K562 (cell line): ENCODE measurements around the gene BTBD18. TPM values are rescaled to one million over a fixed set of nuclear protein-coding genes. Genes with fewer than 3 reads are reported as not detected.

Experiments used
- BRCA1 ChIP-seq, 2 experiments: fragments of 450-650 bp in 1 of 2; sonication (generic) in 1 of 2; formaldehyde crosslinking in 1 of 2; IDR thresholded peaks; 2 replicates each; pipeline versions ENCODE4 v1.5.0 to v1.6.1; 2017 to 2020; ENCODE audit warnings: mild to moderate bottlenecking in 1 of 2, missing genetic modification reagents in 1 of 2
- CBX3 ChIP-seq, 2 experiments: IDR thresholded peaks; 1 replicate in 1 of 2; 2 replicates in 1 of 2; pipeline ENCODE4 v1.6.1; 2012; ENCODE audit warnings: inconsistent platforms in 2 of 2, low read length in 2 of 2, borderline replicate concordance in 1 of 2, control low read depth in 1 of 2
- DDX20 ChIP-seq: fragments of 450-650 bp; IDR thresholded peaks from 2 replicates; pipeline ENCODE4 v1.6.1; 2016; ENCODE audit warnings: missing genetic modification characterization, low read depth, mild to moderate bottlenecking, missing compliant biosample characterization, moderate library complexity
- FOXJ2 ChIP-seq: fragments of 200-800 bp; sonication (Bioruptor generic); IDR thresholded peaks from 2 replicates; pipeline ENCODE4 v1.6.1; 2016; ENCODE audit warnings: missing genetic modification characterization, missing compliant biosample characterization
- HDAC8 ChIP-seq: fragments of 450-650 bp; IDR thresholded peaks from 2 replicates; pipeline ENCODE4 v1.6.1; 2016; ENCODE audit warnings: mild to moderate bottlenecking, missing genetic modification characterization, moderate library complexity, missing compliant biosample characterization
- HOXB6 ChIP-seq: fragments of 250-450 bp; sonication (Bioruptor Pico); IDR thresholded peaks from 2 replicates; pipeline ENCODE4 v1.5.1; 2022; ENCODE audit warnings: mild to moderate bottlenecking, borderline replicate concordance
- KAT8 ChIP-seq: fragments of 450-650 bp; IDR thresholded peaks from 2 replicates; pipeline ENCODE4 v1.6.1; 2016; ENCODE audit warnings: low read depth, mild to moderate bottlenecking
- PHTF2 ChIP-seq: fragments of 250-450 bp; sonication (Bioruptor Pico); IDR thresholded peaks from 2 replicates; pipeline ENCODE4 v1.5.0; 2021; ENCODE audit warnings: mild to moderate bottlenecking
- SAFB ChIP-seq: fragments of 200-400 bp; formaldehyde crosslinking; IDR thresholded peaks from 2 replicates; pipeline ENCODE4 v1.6.1; 2017; ENCODE audit warnings: low read depth, low read length, borderline replicate concordance
- TAF15 ChIP-seq: fragments of 200-400 bp; formaldehyde crosslinking; IDR thresholded peaks from 2 replicates; pipeline ENCODE4 v1.6.1; 2017; ENCODE audit warnings: mild to moderate bottlenecking, low read depth, low read length, moderate library complexity
- TEAD2 ChIP-seq: fragments of 450-650 bp; IDR thresholded peaks from 2 replicates; pipeline ENCODE4 v1.6.1; 2016; ENCODE audit warnings: missing genetic modification characterization, control low read depth, missing compliant biosample characterization
- ZNF146 ChIP-seq: IDR thresholded peaks from one replicate; pipeline ENCODE4 v1.6.1; 2018; ENCODE audit warnings: missing compliant biosample characterization; ENCODE audit not compliant: unreplicated experiment
- ZNF79 ChIP-seq: fragments of 250-450 bp; sonication (Bioruptor Pico); IDR thresholded peaks from 2 replicates; pipeline ENCODE4 v1.4.0; 2020; ENCODE audit warnings: low read depth, mild to moderate bottlenecking, moderate library complexity
- ZSCAN29 ChIP-seq: fragments of 450-650 bp; IDR thresholded peaks from 2 replicates; pipeline ENCODE4 v1.6.1; 2017
- polyA plus RNA-seq, 8 experiments: library from polyadenylated mRNA; depleted of rRNA in 4 of 8; stranded (reverse) in 5 of 8; unstranded in 3 of 8; fragments of >200 nt; fragmentation: Nextera tagmentation in 2 of 8; fragmentation: Illumina TruSeq in 1 of 8; extraction: Ambion mirVana in 2 of 8; extraction: Trizol in 1 of 8; gene quantifications; 2 replicates each; pipeline versions ENCODE4 v1.2.1 to v1.2.3, GENCODE V29; 2011 to 2014; ENCODE audit warnings: inconsistent platforms in 1 of 8, missing spikeins in 1 of 8
- total RNA-seq, 7 experiments: library from RNA; depleted of rRNA in 6 of 7; stranded (reverse); fragments of >200 nt in 6 of 7; fragmentation: Illumina TruSeq in 2 of 7; extraction: Trizol in 2 of 7; gene quantifications; 2 replicates each; pipeline versions ENCODE4 v1.2.1 to v1.2.3, GENCODE V29; 2011 to 2021; ENCODE audit warnings: low replicate concordance in 1 of 7
- TF ChIP-seq, protein P1 (sequence below): fragments of 450-650 bp; IDR thresholded peaks from 2 replicates; pipeline ENCODE4 v1.6.1; 2016; ENCODE audit warnings: mild to moderate bottlenecking, moderate library complexity
- TF ChIP-seq, protein P2 (sequence below): sonication (generic); formaldehyde crosslinking; IDR thresholded peaks from 2 replicates; pipeline ENCODE4 v1.9.0; 2022; ENCODE audit warnings: mild to moderate bottlenecking, missing genetic modification reagents

BTBD18 gene
- total and polyA plus RNA-seq, 9 of the 15 experiments (the other 6 are each of a cell fraction or from before 2014, with no cell fraction given): 0.06 TPM; not detected in 8

DNA sequence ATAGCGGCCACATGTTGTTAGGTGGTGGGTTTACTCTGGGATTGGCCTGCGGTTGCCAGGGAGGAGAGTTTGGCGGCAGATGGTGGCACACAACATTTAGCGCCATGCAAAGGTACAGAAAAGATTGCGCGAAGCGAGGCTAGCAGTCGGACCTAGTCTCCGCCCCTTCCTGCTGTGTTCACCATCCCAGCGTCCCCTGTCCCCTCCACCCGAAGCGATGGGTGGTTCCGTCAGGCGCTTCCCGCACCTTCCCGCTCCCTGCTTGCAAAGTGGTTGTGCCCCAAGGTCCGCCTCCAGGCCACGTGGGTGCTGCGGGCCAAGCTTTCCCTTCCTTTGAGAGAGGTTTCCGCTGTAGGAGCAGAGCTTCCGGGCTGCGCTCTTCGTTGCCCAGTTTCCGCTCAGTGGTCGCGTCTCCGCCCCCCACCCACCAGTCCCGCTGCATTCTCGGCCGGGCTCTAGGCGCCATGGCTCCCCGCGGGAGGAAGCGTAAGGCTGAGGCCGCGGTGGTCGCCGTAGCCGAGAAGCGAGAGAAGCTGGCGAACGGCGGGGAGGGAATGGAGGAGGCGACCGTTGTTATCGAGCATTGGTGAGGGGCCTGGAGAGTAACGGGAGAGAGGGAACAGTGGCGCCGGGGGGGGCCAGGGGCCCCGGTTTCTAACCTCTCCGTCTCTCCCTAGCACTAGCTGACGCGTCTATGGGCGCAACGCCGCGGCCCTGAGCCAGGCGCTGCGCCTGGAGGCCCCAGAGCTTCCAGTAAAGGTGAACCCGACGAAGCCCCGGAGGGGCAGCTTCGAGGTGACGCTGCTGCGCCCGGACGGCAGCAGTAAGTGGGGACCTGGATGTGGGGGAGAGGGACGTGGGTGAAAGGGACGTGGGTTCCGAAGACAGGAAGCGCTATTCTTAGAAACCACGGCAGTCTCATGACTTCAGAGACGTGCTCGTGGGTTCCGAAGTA is 10.2 kb downstream of the BTBD18 start, which contains the start of gene SELENOH (continued):
- TF ChIP-seq CBX3 (IDR thresholded peaks at IDR 0.05; ENCODE audit: borderline replicate concordance in 1 of 2, low read length in 2 of 2): peak in 1 of 2 experiments; percentile 99; a peak in 2 of 3 replicates
- TF ChIP-seq SAFB: no peak
- peak; percentile 38; the same call in 1 of the 2 replicates for TF ChIP-seq HDAC8
- TF ChIP-seq ZSCAN29: no peak
- no peak for TF ChIP-seq TEAD2 (tag)
- TF ChIP-seq, protein P1, sequence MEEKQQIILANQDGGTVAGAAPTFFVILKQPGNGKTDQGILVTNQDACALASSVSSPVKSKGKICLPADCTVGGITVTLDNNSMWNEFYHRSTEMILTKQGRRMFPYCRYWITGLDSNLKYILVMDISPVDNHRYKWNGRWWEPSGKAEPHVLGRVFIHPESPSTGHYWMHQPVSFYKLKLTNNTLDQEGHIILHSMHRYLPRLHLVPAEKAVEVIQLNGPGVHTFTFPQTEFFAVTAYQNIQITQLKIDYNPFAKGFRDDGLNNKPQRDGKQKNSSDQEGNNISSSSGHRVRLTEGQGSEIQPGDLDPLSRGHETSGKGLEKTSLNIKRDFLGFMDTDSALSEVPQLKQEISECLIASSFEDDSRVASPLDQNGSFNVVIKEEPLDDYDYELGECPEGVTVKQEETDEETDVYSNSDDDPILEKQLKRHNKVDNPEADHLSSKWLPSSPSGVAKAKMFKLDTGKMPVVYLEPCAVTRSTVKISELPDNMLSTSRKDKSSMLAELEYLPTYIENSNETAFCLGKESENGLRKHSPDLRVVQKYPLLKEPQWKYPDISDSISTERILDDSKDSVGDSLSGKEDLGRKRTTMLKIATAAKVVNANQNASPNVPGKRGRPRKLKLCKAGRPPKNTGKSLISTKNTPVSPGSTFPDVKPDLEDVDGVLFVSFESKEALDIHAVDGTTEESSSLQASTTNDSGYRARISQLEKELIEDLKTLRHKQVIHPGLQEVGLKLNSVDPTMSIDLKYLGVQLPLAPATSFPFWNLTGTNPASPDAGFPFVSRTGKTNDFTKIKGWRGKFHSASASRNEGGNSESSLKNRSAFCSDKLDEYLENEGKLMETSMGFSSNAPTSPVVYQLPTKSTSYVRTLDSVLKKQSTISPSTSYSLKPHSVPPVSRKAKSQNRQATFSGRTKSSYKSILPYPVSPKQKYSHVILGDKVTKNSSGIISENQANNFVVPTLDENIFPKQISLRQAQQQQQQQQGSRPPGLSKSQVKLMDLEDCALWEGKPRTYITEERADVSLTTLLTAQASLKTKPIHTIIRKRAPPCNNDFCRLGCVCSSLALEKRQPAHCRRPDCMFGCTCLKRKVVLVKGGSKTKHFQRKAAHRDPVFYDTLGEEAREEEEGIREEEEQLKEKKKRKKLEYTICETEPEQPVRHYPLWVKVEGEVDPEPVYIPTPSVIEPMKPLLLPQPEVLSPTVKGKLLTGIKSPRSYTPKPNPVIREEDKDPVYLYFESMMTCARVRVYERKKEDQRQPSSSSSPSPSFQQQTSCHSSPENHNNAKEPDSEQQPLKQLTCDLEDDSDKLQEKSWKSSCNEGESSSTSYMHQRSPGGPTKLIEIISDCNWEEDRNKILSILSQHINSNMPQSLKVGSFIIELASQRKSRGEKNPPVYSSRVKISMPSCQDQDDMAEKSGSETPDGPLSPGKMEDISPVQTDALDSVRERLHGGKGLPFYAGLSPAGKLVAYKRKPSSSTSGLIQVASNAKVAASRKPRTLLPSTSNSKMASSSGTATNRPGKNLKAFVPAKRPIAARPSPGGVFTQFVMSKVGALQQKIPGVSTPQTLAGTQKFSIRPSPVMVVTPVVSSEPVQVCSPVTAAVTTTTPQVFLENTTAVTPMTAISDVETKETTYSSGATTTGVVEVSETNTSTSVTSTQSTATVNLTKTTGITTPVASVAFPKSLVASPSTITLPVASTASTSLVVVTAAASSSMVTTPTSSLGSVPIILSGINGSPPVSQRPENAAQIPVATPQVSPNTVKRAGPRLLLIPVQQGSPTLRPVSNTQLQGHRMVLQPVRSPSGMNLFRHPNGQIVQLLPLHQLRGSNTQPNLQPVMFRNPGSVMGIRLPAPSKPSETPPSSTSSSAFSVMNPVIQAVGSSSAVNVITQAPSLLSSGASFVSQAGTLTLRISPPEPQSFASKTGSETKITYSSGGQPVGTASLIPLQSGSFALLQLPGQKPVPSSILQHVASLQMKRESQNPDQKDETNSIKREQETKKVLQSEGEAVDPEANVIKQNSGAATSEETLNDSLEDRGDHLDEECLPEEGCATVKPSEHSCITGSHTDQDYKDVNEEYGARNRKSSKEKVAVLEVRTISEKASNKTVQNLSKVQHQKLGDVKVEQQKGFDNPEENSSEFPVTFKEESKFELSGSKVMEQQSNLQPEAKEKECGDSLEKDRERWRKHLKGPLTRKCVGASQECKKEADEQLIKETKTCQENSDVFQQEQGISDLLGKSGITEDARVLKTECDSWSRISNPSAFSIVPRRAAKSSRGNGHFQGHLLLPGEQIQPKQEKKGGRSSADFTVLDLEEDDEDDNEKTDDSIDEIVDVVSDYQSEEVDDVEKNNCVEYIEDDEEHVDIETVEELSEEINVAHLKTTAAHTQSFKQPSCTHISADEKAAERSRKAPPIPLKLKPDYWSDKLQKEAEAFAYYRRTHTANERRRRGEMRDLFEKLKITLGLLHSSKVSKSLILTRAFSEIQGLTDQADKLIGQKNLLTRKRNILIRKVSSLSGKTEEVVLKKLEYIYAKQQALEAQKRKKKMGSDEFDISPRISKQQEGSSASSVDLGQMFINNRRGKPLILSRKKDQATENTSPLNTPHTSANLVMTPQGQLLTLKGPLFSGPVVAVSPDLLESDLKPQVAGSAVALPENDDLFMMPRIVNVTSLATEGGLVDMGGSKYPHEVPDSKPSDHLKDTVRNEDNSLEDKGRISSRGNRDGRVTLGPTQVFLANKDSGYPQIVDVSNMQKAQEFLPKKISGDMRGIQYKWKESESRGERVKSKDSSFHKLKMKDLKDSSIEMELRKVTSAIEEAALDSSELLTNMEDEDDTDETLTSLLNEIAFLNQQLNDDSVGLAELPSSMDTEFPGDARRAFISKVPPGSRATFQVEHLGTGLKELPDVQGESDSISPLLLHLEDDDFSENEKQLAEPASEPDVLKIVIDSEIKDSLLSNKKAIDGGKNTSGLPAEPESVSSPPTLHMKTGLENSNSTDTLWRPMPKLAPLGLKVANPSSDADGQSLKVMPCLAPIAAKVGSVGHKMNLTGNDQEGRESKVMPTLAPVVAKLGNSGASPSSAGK: peak; percentile 62
- TF ChIP-seq HOXB6 (CRISPR knock-in tag): peak; percentile 84; the same call in 1 of the 2 replicates
- no peak for TF ChIP-seq BRCA1 (IDR thresholded peaks at IDR 0.05)
- no peak for TF ChIP-seq BRCA1 (CRISPR knock-in tag; IDR thresholded peaks at IDR 0.05)
- peak; percentile 51; the same call in 1 of the 2 replicates for TF ChIP-seq FOXJ2
- TF ChIP-seq TAF15: no peak; the same call in 1 of the 2 replicates
- no peak for TF ChIP-seq DDX20 (tag)
- TF ChIP-seq PHTF2 (CRISPR knock-in tag): no peak
- peak; percentile 9 for TF ChIP-seq ZNF146
- TF ChIP-seq, protein P2, sequence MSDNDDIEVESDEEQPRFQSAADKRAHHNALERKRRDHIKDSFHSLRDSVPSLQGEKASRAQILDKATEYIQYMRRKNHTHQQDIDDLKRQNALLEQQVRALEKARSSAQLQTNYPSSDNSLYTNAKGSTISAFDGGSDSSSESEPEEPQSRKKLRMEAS (CRISPR knock-in tag): peak; percentile 99
- no peak for TF ChIP-seq ZNF79 (CRISPR knock-in tag)
- TF ChIP-seq KAT8: no peak
